PC-9 (cell line): ENCODE data around the gene PTPRD.

Experiments
- CTCF ChIP-seq: fragments of 200-600 bp; sonication (generic); conservative IDR thresholded peaks from 2 replicates; pipeline ENCODE4 v1.6.1; 2017; ENCODE audit warnings: mixed run types, antibody characterized with exemption, mild to moderate bottlenecking, moderate library complexity
- EZH2 ChIP-seq: fragments of 200-600 bp; sonication (generic); IDR thresholded peaks from 2 replicates; pipeline ENCODE4 v1.8.0; 2017; ENCODE audit warnings: antibody characterized with exemption, low read depth

DNA sequence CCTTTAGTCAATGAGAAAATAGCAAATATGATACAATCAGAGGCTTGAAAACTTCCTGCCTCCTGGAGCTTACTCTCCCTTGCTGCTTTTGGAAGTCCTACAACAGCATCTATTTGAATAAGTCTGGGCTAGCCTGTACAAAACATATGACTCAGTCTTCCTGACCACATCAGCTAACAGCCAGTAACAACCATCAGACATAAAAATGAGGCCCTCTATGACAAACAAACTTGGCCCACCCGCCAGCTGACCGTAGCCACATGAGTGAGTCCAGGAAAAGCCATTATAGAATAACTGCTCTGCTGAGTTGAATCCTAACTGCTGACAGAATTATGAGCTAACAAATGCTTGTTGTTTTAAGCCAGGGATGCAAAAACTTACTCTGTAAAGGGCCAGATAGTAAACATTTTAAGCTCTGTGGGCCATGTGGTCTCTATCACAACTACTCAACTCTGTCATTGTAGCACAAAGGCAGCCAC is 347.6 kb downstream of the PTPRD start:
- TF ChIP-seq CTCF (no peak), EZH2 (no peak)
